Stomach (tissue), 9 donors: ENCODE results near the gene CCR3. TPM values are rescaled to one million over a fixed set of nuclear protein-coding genes. Genes with fewer than 3 reads are reported as not detected.
A peak's percentile ranks its signal among the peaks of the same experiment; 100 is the strongest.

ENCODE experiments used
- DNase-seq, 2 donors: peaks; one replicate each; pipeline versions ENCODE4 v3.0.0 to v3.0.0-alpha.2; 2013 to 2019
- H3K27ac ChIP-seq, 5 donors: fragments of 200-600 bp in 4 of 5; sonication (generic) in 4 of 5; one replicate each; pipeline ENCODE4 v1.5.1; 2013 to 2019; ENCODE audit warnings: mild to moderate bottlenecking in 1 of 5, moderate library complexity in 1 of 5
- H3K27me3 ChIP-seq, 3 donors: fragments of 200-600 bp; sonication (generic); one replicate each; pipeline ENCODE4 v1.5.1; 2017 to 2019; ENCODE audit warnings: mixed run types in 1 of 3
- H3K36me3 ChIP-seq, 4 donors: fragments of 200-600 bp; sonication (generic); 1 replicate in 3 of 4; 2 replicates in 1 of 4; pipeline ENCODE4 v1.5.1; 2016 to 2019
- H3K4me1 ChIP-seq, 4 donors: fragments of 200-600 bp; sonication (generic); one replicate each; pipeline ENCODE4 v1.5.1; 2016 to 2019
- H3K4me3 ChIP-seq, 4 donors: fragments of 200-600 bp; sonication (generic) in 3 of 4; one replicate each; pipeline ENCODE4 v1.5.1; 2016 to 2019; ENCODE audit warnings: mild to moderate bottlenecking in 1 of 4
- H3K9me3 ChIP-seq, 4 donors: fragments of 200-600 bp; sonication (generic); one replicate each; pipeline ENCODE4 v1.5.1; 2016 to 2019
- CTCF ChIP-seq, 7 experiments: fragments of 450-650 bp in 4 of 7; fragments of 200-600 bp in 3 of 7; sonication (generic) in 3 of 7; IDR thresholded peaks; one replicate each; pipeline ENCODE4 v1.5.1; 2016 to 2019; ENCODE audit warnings: antibody characterized with exemption in 7 of 7, control low read depth in 2 of 7, mild to moderate bottlenecking in 1 of 7
- EP300 ChIP-seq: sonication (generic); formaldehyde crosslinking; IDR thresholded peaks from one replicate; pipeline ENCODE4 v1.6.1; 2017; ENCODE audit warnings: antibody characterized with exemption
- POLR2A ChIP-seq, 4 donors: fragments of 450-650 bp; IDR thresholded peaks; one replicate each; pipeline ENCODE4 v1.6.1; 2016; ENCODE audit warnings: antibody characterized with exemption in 4 of 4, control low read depth in 2 of 4, mild to moderate bottlenecking in 1 of 4, moderate library complexity in 1 of 4
- POLR2AphosphoS5 ChIP-seq, 3 donors: sonication (generic); formaldehyde crosslinking; IDR thresholded peaks; one replicate each; pipeline ENCODE4 v1.6.1; 2016; ENCODE audit warnings: antibody characterized with exemption in 3 of 3
- WGBS, 5 donors: extraction: QIAGEN DNeasy Blood & Tissue Kit in 3 of 5; methylation state at CpG; one replicate each; pipeline versions ENCODE4 v1.1.5 to v1.1.7; 2013 to 2018; 5-methylcytosine and 5-hydroxymethylcytosine counted together
- intact Hi-C: fragments of 100-400 bp; cut with DNase I; formaldehyde crosslinking; loops from one replicate; pipeline ENCODE4 v1.15.1; 2023; ENCODE audit warnings: low total_unique reads
- polyA plus RNA-seq, 3 donors: library from polyadenylated mRNA; stranded (reverse); fragments of 200-250 nt; gene quantifications; one replicate each; pipeline ENCODE4 v1.2.3, GENCODE V29; 2013
- total RNA-seq, 5 donors: library from RNA; depleted of rRNA; stranded (reverse); fragments of >200 nt; gene quantifications; one replicate each; pipeline versions ENCODE4 v1.1.0 to v1.2.3, GENCODE V29; 2014 to 2016
- donor health status: healthy with polysubstance abuse.
- donor health status: Bipolar disorder and iron deficiency.
- donor health status: healthy.

Gene CCR3
- total and polyA plus RNA-seq, 8 donors = 0.05 to 8.9 (median 7.1) TPM; not detected in 5

- intact Hi-C loops = loop anchor here (10.0 kb wide), 1 partner anchor 144 kb away; no protein-coding TSS in a partner anchor
- WGBS, 5 donors = 65 to 74% (median 69%) methylated on average over 2 of the region's 2 CpGs
Observed at GRCh38 chr3:46291046-46291445, 48.8 kb downstream of the CCR3 start.

GRCh38 chr3:46293035-46293724, 50.9 kb downstream of the CCR3 start:
- Histone ChIP-seq H3K9me3 (no peaks in the 10 kb centered on the region), H3K4me3 (no peak overlapping the region), H3K27ac (peak overlapping the region in 2 of 5 donors; percentile 14 to 15), H3K4me1 (no peaks in the 10 kb centered on the region), H3K36me3 (no peaks in the 10 kb centered on the region), H3K27me3 (no peaks in the 10 kb centered on the region)
- intact Hi-C loops = loop anchor here (10.0 kb wide), 1 partner anchor 142 kb away; no protein-coding TSS in a partner anchor
- 63 to 83% (median 78%) methylated on average over 2 of the region's 2 CpGs for WGBS, 5 donors
- TF ChIP-seq POLR2AphosphoS5 (IDR thresholded peaks at IDR 0.05) = no peak
- no peak for TF ChIP-seq EP300
- TF ChIP-seq POLR2A (IDR thresholded peaks at IDR 0.05) = no peak
- no peak for TF ChIP-seq CTCF (IDR thresholded peaks at IDR 0.05)
- no peak for DNase-seq

More at GRCh38 chr3:46291046-46291445, 48.8 kb downstream of the CCR3 start:
- Histone ChIP-seq H3K36me3 (no peaks in the 10 kb centered on the region), H3K4me1 (no peaks in the 10 kb centered on the region), H3K27me3 (no peaks in the 10 kb centered on the region), H3K4me3 (no peak overlapping the region), H3K27ac (no peak overlapping the region), H3K9me3 (no peaks in the 10 kb centered on the region)
- TF ChIP-seq POLR2A (IDR thresholded peaks at IDR 0.05) (no peak), POLR2AphosphoS5 (IDR thresholded peaks at IDR 0.05) (no peak), EP300 (no peak), CTCF (IDR thresholded peaks at IDR 0.05) (no peak)
- DNase-seq = no peak

- TF ChIP-seq EP300 (no peak), POLR2A (IDR thresholded peaks at IDR 0.05) (no peak), CTCF (IDR thresholded peaks at IDR 0.05) (no peak), POLR2AphosphoS5 (IDR thresholded peaks at IDR 0.05) (no peak)
- WGBS, 5 donors = 56 to 78% (median 65%) methylated on average over 4 of the region's 4 CpGs
- intact Hi-C loops = loop anchor here (10.0 kb wide), 1 partner anchor 141 kb away; no protein-coding TSS in a partner anchor
- Histone ChIP-seq H3K9me3 (no peaks in the 10 kb centered on the region), H3K4me1 (no peaks in the 10 kb centered on the region), H3K27ac (peak overlapping the region in 1 of 5 donors; percentile 15), H3K4me3 (no peak overlapping the region), H3K36me3 (no peaks in the 10 kb centered on the region), H3K27me3 (no peaks in the 10 kb centered on the region)
- DNase-seq = no peak
Observed at GRCh38 chr3:46293991-46294833, 52.0 kb downstream of the CCR3 start.

GRCh38 chr3:46296826-46297225, 54.6 kb downstream of the CCR3 start:
- no peaks in the 10 kb centered on the region for H3K27me3 ChIP-seq
- intact Hi-C loops = loop anchor here (10.0 kb wide), 1 partner anchor 138 kb away; no protein-coding TSS in a partner anchor
- WGBS, 5 donors = 75 to 92% (median 90%) methylated on average over 1 of the region's 1 CpG
- H3K4me3 ChIP-seq = no peak overlapping the region
- no peak for DNase-seq
- no peaks in the 10 kb centered on the region for H3K9me3 ChIP-seq
- no peak for TF ChIP-seq EP300
- no peak for TF ChIP-seq POLR2A (IDR thresholded peaks at IDR 0.05)
- TF ChIP-seq POLR2AphosphoS5 (IDR thresholded peaks at IDR 0.05) = no peak
- no peak for TF ChIP-seq CTCF (IDR thresholded peaks at IDR 0.05)
- peaks cover 0 to 7% (median 0%) of the 10 kb centered on the region in 4 donors for H3K4me1 ChIP-seq
- H3K27ac ChIP-seq = no peak overlapping the region
- H3K36me3 ChIP-seq = no peaks in the 10 kb centered on the region
